OCI-LY3 (cell line): ENCODE results near the gene FRMD4A.
A peak's percentile ranks its signal among the peaks of the same experiment; 100 is the strongest.
"Not testable (repeated sequence)": the region's sequence is repeated elsewhere in the genome, so short reads cannot be mapped to it uniquely, and the experiment has no call there.

ENCODE experiments used
- H2AFZ ChIP-seq: fragments of 200-600, 300-600 bp; shearing (Covaris generic); 2 replicates; pipeline ENCODE4 v1.6.0; 2014; ENCODE audit warnings: antibody characterized with exemption, low read depth, low read length
- H3K27ac ChIP-seq: fragments of 200-600, 300-600 bp; sonication (generic); 2 replicates; pipeline ENCODE4 v1.5.1; 2014; ENCODE audit warnings: mild to moderate bottlenecking, low read length, moderate library complexity, mixed read lengths
- H3K27me3 ChIP-seq: fragments of 200-600, 300-600 bp; sonication (generic); 2 replicates; pipeline ENCODE4 v1.6.1; 2014; ENCODE audit warnings: low read depth, low read length, mixed read lengths
- H3K36me3 ChIP-seq: fragments of 200-600, 300-600 bp; sonication (generic); replicated peaks from 2 replicates; pipeline ENCODE3; 2014; ENCODE audit warnings: low read depth, low read length, mixed read lengths
- H3K4me1 ChIP-seq: fragments of 300-600, 200-600 bp; sonication (generic); 2 replicates; pipeline ENCODE4 v1.6.1; 2014; ENCODE audit warnings: low read length, mixed read lengths
- H3K4me2 ChIP-seq: fragments of 200-600, 300-600 bp; sonication (generic); 2 replicates; pipeline ENCODE4 v1.6.1; 2014; ENCODE audit warnings: low read length, mixed read lengths
- H3K4me3 ChIP-seq: fragments of 300-600, 200-600 bp; sonication (generic); 2 replicates; pipeline ENCODE4 v1.5.1; 2014; ENCODE audit warnings: antibody characterized with exemption, mild to moderate bottlenecking, low read length, moderate library complexity
- H3K79me2 ChIP-seq: fragments of 300-600, 200-600 bp; shearing (Covaris generic); 2 replicates; pipeline ENCODE4 v1.6.1; 2014; ENCODE audit warnings: mild to moderate bottlenecking, low read length, mixed read lengths
- H3K9ac ChIP-seq: fragments of 300-600, 200-600 bp; shearing (Covaris generic); 2 replicates; pipeline ENCODE4 v1.6.0; 2014; ENCODE audit warnings: mild to moderate bottlenecking, low read length, moderate library complexity
- H3K9me3 ChIP-seq: fragments of 200-600, 300-600 bp; shearing (Covaris generic); 2 replicates; pipeline ENCODE4 v1.6.1; 2014; ENCODE audit warnings: low read length, mixed read lengths; ENCODE audit not compliant: insufficient read depth
- H4K20me1 ChIP-seq: fragments of 200-600, 300-600 bp; sonication (generic); 2 replicates; pipeline ENCODE4 v1.6.1; 2016; ENCODE audit warnings: low read length, mixed read lengths; ENCODE audit not compliant: insufficient read depth
- CTCF ChIP-seq: fragments of 200-600, 300-600 bp; sonication (generic); IDR thresholded peaks from 2 replicates; pipeline ENCODE4 v1.5.1; 2014; ENCODE audit warnings: antibody characterized with exemption, low read length, low read depth
- EZH2phosphoT487 ChIP-seq: fragments of 200-600 bp; shearing (Covaris generic); IDR thresholded peaks from 2 replicates; pipeline ENCODE4 v1.6.1; 2018; ENCODE audit warnings: antibody characterized with exemption, mixed run types, low read depth

The FRMD4A gene

GRCh38 chr10:14211610-14212009 lies 119.1 kb downstream of the FRMD4A start:
- no peaks in the 10 kb centered on the region for H3K4me1 ChIP-seq
- H3K4me3 ChIP-seq, result no peak overlapping the region
- no peaks in the 10 kb centered on the region for H3K79me2 ChIP-seq
- H2AFZ ChIP-seq, result no peak overlapping the region
- peaks cover 8% of the 10 kb centered on the region for H3K27me3 ChIP-seq
- H4K20me1 ChIP-seq, result no peaks in the 10 kb centered on the region
- H3K9ac ChIP-seq, result no peak overlapping the region
- no peaks in the 10 kb centered on the region for H3K9me3 ChIP-seq
- TF ChIP-seq EZH2phosphoT487, result no peak
- no peak for TF ChIP-seq CTCF
- no peak overlapping the region for H3K27ac ChIP-seq
- no peaks in the 10 kb centered on the region for H3K36me3 ChIP-seq
- no peak overlapping the region for H3K4me2 ChIP-seq

GRCh38 chr10:14208231-14208630 lies 122.5 kb downstream of the FRMD4A start:
- Histone ChIP-seq H3K4me3 (no peak overlapping the region), H3K4me2 (no peak overlapping the region), H3K4me1 (no peaks in the 10 kb centered on the region), H4K20me1 (no peaks in the 10 kb centered on the region), H3K9me3 (no peaks in the 10 kb centered on the region), H3K36me3 (no peaks in the 10 kb centered on the region), H3K79me2 (no peaks in the 10 kb centered on the region), H3K9ac (no peak overlapping the region), H2AFZ (no peak overlapping the region), H3K27ac (no peak overlapping the region), H3K27me3 (no peaks in the 10 kb centered on the region)
- TF ChIP-seq EZH2phosphoT487 (no peak), CTCF (no peak)

GRCh38 chr10:14205233-14205632 lies 125.5 kb downstream of the FRMD4A start:
- no peaks in the 10 kb centered on the region for H3K27me3 ChIP-seq
- no peak overlapping the region for H3K4me2 ChIP-seq
- H3K9me3 ChIP-seq, result no peaks in the 10 kb centered on the region
- H4K20me1 ChIP-seq, result no peaks in the 10 kb centered on the region
- no peaks in the 10 kb centered on the region for H3K4me1 ChIP-seq
- H3K36me3 ChIP-seq, result no peaks in the 10 kb centered on the region
- no peak overlapping the region for H2AFZ ChIP-seq
- no peak for TF ChIP-seq EZH2phosphoT487
- no peak for TF ChIP-seq CTCF
- H3K79me2 ChIP-seq, result no peaks in the 10 kb centered on the region
- H3K4me3 ChIP-seq, result no peak overlapping the region
- H3K27ac ChIP-seq, result no peak overlapping the region
- H3K9ac ChIP-seq, result no peak overlapping the region

GRCh38 chr10:14200698-14201544 lies 129.8 kb downstream of the FRMD4A start:
- Histone ChIP-seq H4K20me1 (no peaks in the 10 kb centered on the region), H3K9ac (no peak overlapping the region), H2AFZ (no peak overlapping the region)

GRCh38 chr10:14199098-14199497 lies 131.6 kb downstream of the FRMD4A start:
- peaks cover 15% of the 10 kb centered on the region for H3K27me3 ChIP-seq
- not testable (repeated sequence) for H3K27ac ChIP-seq, H3K9ac ChIP-seq

More at GRCh38 chr10:14200698-14201544, 129.8 kb downstream of the FRMD4A start:
- Histone ChIP-seq H3K4me1 (no peaks in the 10 kb centered on the region), H3K9me3 (no peaks in the 10 kb centered on the region), H3K4me3 (no peak overlapping the region), H3K4me2 (no peak overlapping the region), H3K27me3 (peaks cover 6% of the 10 kb centered on the region; the same call in 1 of the 2 replicates), H3K27ac (no peak overlapping the region), H3K79me2 (no peaks in the 10 kb centered on the region), H3K36me3 (no peaks in the 10 kb centered on the region)
- TF ChIP-seq CTCF, result peak; percentile 34
- TF ChIP-seq EZH2phosphoT487, result no peak

More at GRCh38 chr10:14199098-14199497, 131.6 kb downstream of the FRMD4A start:
- H3K9me3 ChIP-seq, H3K4me3 ChIP-seq, H3K4me2 ChIP-seq, H3K4me1 ChIP-seq, H2AFZ ChIP-seq, H3K36me3 ChIP-seq, H3K79me2 ChIP-seq, H4K20me1 ChIP-seq: not testable (repeated sequence)
